Ishikawa (cell line): Measurements from ENCODE around the gene SHKBP1.

Source experiments
- CEBPB ChIP-seq: IDR thresholded peaks from 2 replicates; pipeline ENCODE4 v1.6.1; 2012
- CREB1 ChIP-seq: IDR thresholded peaks from 2 replicates; pipeline ENCODE4 v1.6.1; 2012; ENCODE audit warnings: low read depth
- EP300 ChIP-seq: IDR thresholded peaks from 2 replicates; pipeline ENCODE4 v1.6.1; 2012; ENCODE audit warnings: borderline replicate concordance
- MAX ChIP-seq: IDR thresholded peaks from 2 replicates; pipeline ENCODE4 v1.6.1; 2012
- RAD21 ChIP-seq: IDR thresholded peaks from 2 replicates; pipeline ENCODE4 v1.6.1; 2012; ENCODE audit warnings: low read depth
- TAF1 ChIP-seq: IDR thresholded peaks from 2 replicates; pipeline ENCODE4 v1.6.1; 2012; ENCODE audit warnings: low read depth, mild to moderate bottlenecking
- YY1 ChIP-seq: IDR thresholded peaks from 2 replicates; pipeline ENCODE4 v1.6.1; 2012; ENCODE audit warnings: low read depth

GRCh38 chr19:40528533-40529092 is 48.1 kb upstream of the SHKBP1 start:
- TF ChIP-seq EP300 = no peak
- no peak for TF ChIP-seq RAD21
- TF ChIP-seq CREB1 = no peak
- TF ChIP-seq CEBPB = no peak
- TF ChIP-seq TAF1 = no peak
- no peak for TF ChIP-seq MAX
- no peak for TF ChIP-seq YY1
